Transverse colon (tissue), 4 donors: ENCODE measurements around the gene CADPS2. TPM values are rescaled to one million over a fixed set of nuclear protein-coding genes. Genes with fewer than 3 reads are reported as not detected.

Source experiments
- DNase-seq: peaks from one replicate; pipeline ENCODE4 v3.0.0-alpha.2; 2019
- H3K27ac ChIP-seq, 4 donors: fragments of 200-600 bp; sonication (generic); 2 replicates each; pipeline ENCODE4 v1.5.1; 2016 to 2018; ENCODE audit warnings: inconsistent platforms in 4 of 4
- H3K27me3 ChIP-seq: fragments of 200-600 bp; sonication (generic); 2 replicates; pipeline ENCODE4 v1.5.1; 2017; ENCODE audit warnings: inconsistent platforms
- H3K36me3 ChIP-seq, 4 donors: fragments of 200-600 bp; sonication (generic); 2 replicates each; pipeline ENCODE4 v1.5.1; 2017 to 2019; ENCODE audit warnings: inconsistent platforms in 4 of 4
- H3K4me1 ChIP-seq, 4 donors: fragments of 200-600 bp; sonication (generic); 2 replicates each; pipeline ENCODE4 v1.5.1; 2017 to 2020; ENCODE audit warnings: inconsistent platforms in 4 of 4
- H3K4me3 ChIP-seq, 4 donors: fragments of 200-600 bp; sonication (generic); 1 replicate in 1 of 4; 2 replicates in 3 of 4; pipeline versions ENCODE4 v1.5.1 to v1.6.1; 2017 to 2019; ENCODE audit warnings: inconsistent platforms in 4 of 4
- H3K9me3 ChIP-seq, 2 donors: fragments of 200-600 bp; sonication (generic); 2 replicates each; pipeline ENCODE4 v1.5.1; 2017 to 2019; ENCODE audit warnings: inconsistent platforms in 2 of 2
- EP300 ChIP-seq: sonication (generic); formaldehyde crosslinking; IDR thresholded peaks from one replicate; pipeline ENCODE4 v1.6.1; 2017; ENCODE audit warnings: antibody characterized with exemption, low read depth
- POLR2A ChIP-seq: fragments of 450-650 bp; IDR thresholded peaks from one replicate; pipeline ENCODE4 v1.6.1; 2016; ENCODE audit warnings: antibody characterized with exemption, mild to moderate bottlenecking, moderate library complexity
- POLR2AphosphoS5 ChIP-seq, 3 donors: sonication (generic); formaldehyde crosslinking; IDR thresholded peaks; one replicate each; pipeline ENCODE4 v1.6.1; 2016; ENCODE audit warnings: antibody characterized with exemption in 3 of 3
- WGBS, 2 donors: methylation state at CpG; one replicate each; pipeline ENCODE4 v1.1.5; 2018; ENCODE audit warnings: low coverage in 1 of 2; 5-methylcytosine and 5-hydroxymethylcytosine counted together
- in situ Hi-C, 4 donors: fragments of 200-750 bp; cut with MboI; loops; one replicate each; pipeline versions ENCODE4 v1.15.0 to v1.15.1; 2017; ENCODE audit warnings: low sequenced_read_pairs in 3 of 4, low pct_ligation_motif_present in 1 of 4, low pct_unique_long_range_greater_than_20kb in 1 of 4
- intact Hi-C: fragments of 100-400 bp; cut with DNase I; formaldehyde crosslinking; loops from one replicate; pipeline ENCODE4 v1.15.1; 2023; ENCODE audit warnings: low total_unique reads
- total RNA-seq, 4 donors: library from RNA; depleted of rRNA; stranded (reverse); fragments of >200 nt; gene quantifications; one replicate each; pipeline ENCODE4 v1.1.0, GENCODE V29; 2016
- TF ChIP-seq, protein P1 (sequence below), 5 experiments: fragments of 200-600 bp in 3 of 5; fragments of 450-650 bp in 2 of 5; sonication (generic) in 3 of 5; IDR thresholded peaks; 1 replicate in 2 of 5; 2 replicates in 3 of 5; pipeline ENCODE4 v1.5.1; 2016 to 2017; ENCODE audit warnings: antibody characterized with exemption in 5 of 5, inconsistent platforms in 3 of 5, mild to moderate bottlenecking in 2 of 5, moderate library complexity in 1 of 5

Gene CADPS2
- total RNA-seq, 4 donors from 2014 or later, result 9.0 to 15.2 (median 12.6) TPM

- H3K27ac ChIP-seq, result peak overlapping the region; percentile 91 to 94 (median 93)
- peak overlapping the region; percentile 71 to 86 (median 78) for H3K4me3 ChIP-seq
- intact Hi-C loops (no loop called here), in situ Hi-C loops (no loop called here)
- peaks cover 0 to 15% (median 7%) of the 10 kb centered on the region in 4 donors for H3K4me1 ChIP-seq
- TF ChIP-seq, protein P1, sequence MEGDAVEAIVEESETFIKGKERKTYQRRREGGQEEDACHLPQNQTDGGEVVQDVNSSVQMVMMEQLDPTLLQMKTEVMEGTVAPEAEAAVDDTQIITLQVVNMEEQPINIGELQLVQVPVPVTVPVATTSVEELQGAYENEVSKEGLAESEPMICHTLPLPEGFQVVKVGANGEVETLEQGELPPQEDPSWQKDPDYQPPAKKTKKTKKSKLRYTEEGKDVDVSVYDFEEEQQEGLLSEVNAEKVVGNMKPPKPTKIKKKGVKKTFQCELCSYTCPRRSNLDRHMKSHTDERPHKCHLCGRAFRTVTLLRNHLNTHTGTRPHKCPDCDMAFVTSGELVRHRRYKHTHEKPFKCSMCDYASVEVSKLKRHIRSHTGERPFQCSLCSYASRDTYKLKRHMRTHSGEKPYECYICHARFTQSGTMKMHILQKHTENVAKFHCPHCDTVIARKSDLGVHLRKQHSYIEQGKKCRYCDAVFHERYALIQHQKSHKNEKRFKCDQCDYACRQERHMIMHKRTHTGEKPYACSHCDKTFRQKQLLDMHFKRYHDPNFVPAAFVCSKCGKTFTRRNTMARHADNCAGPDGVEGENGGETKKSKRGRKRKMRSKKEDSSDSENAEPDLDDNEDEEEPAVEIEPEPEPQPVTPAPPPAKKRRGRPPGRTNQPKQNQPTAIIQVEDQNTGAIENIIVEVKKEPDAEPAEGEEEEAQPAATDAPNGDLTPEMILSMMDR (IDR thresholded peaks at IDR 0.05), result peak in 3 of 5 experiments; percentile 25 to 39 (median 28)
- TF ChIP-seq POLR2A (no peak), EP300 (no peak), POLR2AphosphoS5 (IDR thresholded peaks at IDR 0.05) (no peak)
- no peaks in the 10 kb centered on the region for H3K27me3 ChIP-seq
- peak; percentile 43 for DNase-seq
- 0 to 7% methylated on average over 1 to 46 of the region's 70 CpGs for WGBS, 2 donors
- no peaks in the 10 kb centered on the region for H3K36me3 ChIP-seq
- no peaks in the 10 kb centered on the region for H3K9me3 ChIP-seq
These were observed 490 bp downstream of the CADPS2 start for GRCh38 chr7:122885583-122886356.

DNA sequence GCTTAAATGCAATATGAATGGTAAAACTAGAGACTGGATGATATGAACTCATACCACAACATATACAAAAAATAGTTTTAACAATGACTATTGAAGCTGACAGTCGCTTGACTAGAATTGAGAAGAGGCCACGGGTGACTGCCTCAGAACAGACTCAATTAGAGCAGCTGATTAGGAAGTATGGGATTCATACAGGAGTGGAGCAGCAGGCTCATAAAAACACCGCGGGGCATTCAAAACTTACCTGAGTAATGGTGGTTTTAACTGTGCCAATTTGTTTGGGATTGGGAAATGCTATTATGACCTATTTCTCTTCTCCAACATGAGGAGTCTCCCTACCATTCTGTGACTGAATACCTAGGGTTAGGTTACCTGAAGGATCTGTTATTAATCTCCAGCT is 2.1 kb downstream of the CADPS2 start:
- peaks cover 0 to 15% (median 7%) of the 10 kb centered on the region in 4 donors for H3K4me1 ChIP-seq
- intact Hi-C loops, result no loop called here
- WGBS, 2 donors, result 58 to 59% methylated on average over 4 of the region's 4 CpGs

DNA sequence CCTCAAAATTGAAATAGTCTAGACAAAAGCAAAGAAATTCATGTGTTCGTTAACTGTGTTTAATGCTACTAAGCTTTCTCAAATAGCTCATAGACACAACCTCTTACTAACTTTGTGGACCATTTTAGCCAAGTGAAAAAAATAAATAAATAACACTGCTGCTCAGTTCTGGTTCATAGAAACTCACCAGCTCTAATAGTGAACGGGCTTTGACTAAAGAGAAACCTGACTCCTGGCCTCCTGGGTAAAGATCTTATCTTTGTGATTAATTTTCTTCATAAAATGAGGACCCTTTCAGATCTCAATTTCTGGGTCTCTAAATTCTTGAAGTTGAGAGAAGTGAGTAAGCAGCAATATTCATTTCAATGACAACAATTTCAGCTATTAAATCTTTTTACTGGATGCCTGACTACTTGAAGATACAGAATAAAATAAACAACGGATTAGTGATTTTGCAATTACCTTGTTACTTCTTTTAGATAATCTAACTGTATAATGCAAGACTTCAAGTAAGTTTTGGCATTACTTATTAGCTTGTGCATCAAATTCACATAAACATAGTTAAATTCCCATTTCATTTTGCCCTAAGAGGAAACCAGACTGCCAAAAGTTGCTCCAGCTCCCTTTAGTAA is 3.1 kb downstream of the CADPS2 start:
- no peak for TF ChIP-seq POLR2A
- TF ChIP-seq EP300, result no peak
- no peak for TF ChIP-seq POLR2AphosphoS5 (IDR thresholded peaks at IDR 0.05)
- TF ChIP-seq, protein P1 (IDR thresholded peaks at IDR 0.05), result no peak
- Histone ChIP-seq H3K27me3 (no peaks in the 10 kb centered on the region), H3K4me1 (peaks cover 0 to 15% (median 7%) of the 10 kb centered on the region in 4 donors), H3K4me3 (no peak overlapping the region), H3K9me3 (no peaks in the 10 kb centered on the region), H3K36me3 (no peaks in the 10 kb centered on the region), H3K27ac (no peak overlapping the region)
- intact Hi-C loops, result no loop called here
- in situ Hi-C loops, result no loop called here
- WGBS, 2 donors, result 77% methylated on average over 3 of the region's 3 CpGs
- no peak for DNase-seq

More for the DNA sequence above, 2.1 kb downstream of the CADPS2 start:
- no peaks in the 10 kb centered on the region for H3K27me3 ChIP-seq
- no peak overlapping the region for H3K4me3 ChIP-seq
- no peak for DNase-seq
- TF ChIP-seq, protein P1 (IDR thresholded peaks at IDR 0.05), result no peak
- TF ChIP-seq EP300, result no peak
- no peak for TF ChIP-seq POLR2AphosphoS5 (IDR thresholded peaks at IDR 0.05)
- no peak for TF ChIP-seq POLR2A
- no peaks in the 10 kb centered on the region for H3K36me3 ChIP-seq
- in situ Hi-C loops, result no loop called here
- H3K9me3 ChIP-seq, result no peaks in the 10 kb centered on the region
- H3K27ac ChIP-seq, result no peak overlapping the region

- Histone ChIP-seq H3K4me1 (peaks cover 0 to 11% (median 7%) of the 10 kb centered on the region in 4 donors), H3K9me3 (no peaks in the 10 kb centered on the region), H3K27ac (no peak overlapping the region), H3K4me3 (no peak overlapping the region), H3K27me3 (no peaks in the 10 kb centered on the region), H3K36me3 (no peaks in the 10 kb centered on the region)
- TF ChIP-seq EP300, result no peak
- no peak for TF ChIP-seq POLR2AphosphoS5 (IDR thresholded peaks at IDR 0.05)
- TF ChIP-seq, protein P1 (IDR thresholded peaks at IDR 0.05), result no peak
- no peak for TF ChIP-seq POLR2A
- intact Hi-C loops, result no loop called here
- in situ Hi-C loops, result no loop called here
- no peak for DNase-seq
- WGBS, 2 donors, result 76 to 82% methylated on average over 1 of the region's 1 CpG
These were observed 4.9 kb downstream of the CADPS2 start for GRCh38 chr7:122881324-122881723.
